GM12872 (cell line): ENCODE measurements around the gene GNB1L.

Experiments used
- CTCF ChIP-seq: IDR thresholded peaks from 3 replicates; pipeline ENCODE4 v1.5.1; 2011; ENCODE audit warnings: low read depth, mild to moderate bottlenecking, low read length, moderate library complexity; ENCODE audit not compliant: insufficient read depth

The GNB1L gene

DNA sequence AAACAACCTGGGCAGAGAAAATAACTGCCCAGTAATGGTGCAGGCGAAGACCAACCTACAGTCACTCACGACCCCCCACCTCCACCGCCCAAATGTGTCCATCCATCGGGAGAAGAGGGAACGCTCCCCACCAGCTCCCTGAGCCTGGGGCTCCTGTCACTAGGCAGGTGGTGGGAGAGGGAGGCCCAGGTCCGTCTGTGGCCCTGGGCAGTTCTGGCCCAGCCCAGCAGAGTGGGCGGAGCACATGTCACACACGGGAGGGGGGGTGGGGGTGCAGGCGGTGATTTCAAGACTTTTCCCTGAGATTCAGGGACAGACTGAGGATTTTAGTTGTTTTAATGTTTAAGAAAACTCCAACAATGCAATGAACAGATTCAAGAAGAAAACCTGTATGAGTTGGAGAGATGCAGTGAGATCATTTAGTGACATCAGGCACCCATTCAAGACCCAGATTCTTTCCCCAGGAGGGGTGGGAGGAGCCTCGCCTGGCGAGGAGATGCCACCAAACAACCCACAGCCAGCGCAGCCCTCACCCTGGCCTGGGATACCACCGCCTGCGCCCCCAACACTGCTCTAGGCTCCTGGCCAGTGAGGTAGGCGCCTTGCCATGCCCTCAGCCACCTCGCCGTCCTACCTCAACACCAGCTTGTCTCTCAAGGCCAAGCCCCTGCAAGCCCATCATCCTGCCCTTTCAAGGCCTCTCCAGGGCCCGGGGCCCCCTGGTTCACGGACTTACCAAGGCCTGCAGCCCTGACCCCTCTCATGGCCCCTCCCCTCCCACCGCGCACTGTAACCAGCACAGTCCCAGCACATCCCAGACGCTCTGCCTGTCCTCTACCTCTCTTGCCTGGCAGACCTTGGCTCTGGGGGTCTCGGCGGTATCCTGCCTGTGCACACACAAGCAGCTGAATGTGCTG is 57.3 kb downstream of the GNB1L start:
- TF ChIP-seq CTCF, result no peak

DNA sequence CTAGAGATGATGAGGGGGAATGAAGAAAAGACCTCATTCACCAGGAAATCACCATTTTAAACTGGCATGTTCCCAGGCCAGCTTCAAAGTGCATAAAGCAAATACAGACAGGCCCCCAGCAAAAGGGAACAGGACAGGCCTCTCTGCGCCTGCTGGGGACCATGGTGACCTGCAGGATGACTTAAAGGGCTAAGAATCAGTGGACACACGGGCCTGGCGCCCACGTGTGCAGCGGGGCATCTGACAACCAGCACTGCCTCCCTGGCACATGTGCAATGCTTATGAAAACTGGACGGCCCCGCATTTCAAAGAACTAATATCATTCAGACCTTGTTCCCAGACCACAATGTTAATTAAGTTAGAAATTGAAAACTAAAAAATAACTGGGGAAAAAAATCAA is 58.5 kb downstream of the GNB1L start:
- TF ChIP-seq CTCF, result no peak

- no peak for TF ChIP-seq CTCF
Observed at GRCh38 chr22:19795617-19796008, 59.1 kb downstream of the GNB1L start.

DNA sequence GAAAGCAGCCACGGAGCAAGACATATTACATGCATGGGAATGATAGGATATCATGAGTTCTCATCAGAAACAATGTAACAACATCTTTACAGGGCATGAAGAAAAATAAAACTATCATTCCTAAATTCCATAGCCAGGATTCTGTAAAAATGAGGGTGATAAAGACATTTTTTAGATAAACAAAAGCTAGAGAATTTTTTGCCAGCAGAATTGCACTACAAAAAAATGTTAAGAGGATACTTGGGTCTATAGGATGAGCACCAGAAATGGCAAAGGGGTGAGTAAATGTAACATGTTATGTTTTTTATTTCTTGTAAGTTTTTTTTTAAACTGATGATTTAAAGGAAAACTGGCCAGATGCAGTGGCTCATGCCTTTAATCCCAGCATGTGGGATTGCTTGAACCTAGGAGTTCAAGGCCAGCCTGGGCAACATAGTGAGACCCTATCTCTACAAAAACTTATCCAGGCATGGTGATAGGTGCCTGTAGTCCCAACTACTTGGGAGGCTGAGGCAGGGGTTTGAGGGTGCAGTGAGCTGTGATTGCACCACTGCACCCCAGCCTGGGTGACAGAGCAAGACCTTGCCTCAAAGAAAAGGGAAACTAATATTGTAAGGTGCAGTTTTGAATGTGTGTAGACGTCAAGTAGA is 60.9 kb downstream of the GNB1L start:
- no peak for TF ChIP-seq CTCF

DNA sequence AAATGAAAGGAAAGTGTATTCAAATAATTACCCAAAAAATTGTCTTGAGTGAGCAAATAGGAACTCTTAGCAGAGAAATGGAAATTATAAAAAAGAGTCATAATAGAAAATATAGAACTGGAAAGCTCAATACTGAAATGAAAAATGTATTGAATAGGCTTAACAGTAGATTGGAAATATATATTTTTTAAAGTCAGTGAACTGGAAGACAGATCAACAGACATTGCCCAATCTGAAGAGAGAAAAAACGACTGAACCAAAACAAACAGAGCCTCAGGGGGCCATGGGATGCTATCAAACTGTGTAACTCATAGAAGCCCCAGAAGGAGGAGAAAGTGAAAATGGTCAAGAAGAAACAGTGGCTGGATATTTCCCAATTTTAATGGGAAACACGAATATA is 61.5 kb downstream of the GNB1L start:
- no peak for TF ChIP-seq CTCF

DNA sequence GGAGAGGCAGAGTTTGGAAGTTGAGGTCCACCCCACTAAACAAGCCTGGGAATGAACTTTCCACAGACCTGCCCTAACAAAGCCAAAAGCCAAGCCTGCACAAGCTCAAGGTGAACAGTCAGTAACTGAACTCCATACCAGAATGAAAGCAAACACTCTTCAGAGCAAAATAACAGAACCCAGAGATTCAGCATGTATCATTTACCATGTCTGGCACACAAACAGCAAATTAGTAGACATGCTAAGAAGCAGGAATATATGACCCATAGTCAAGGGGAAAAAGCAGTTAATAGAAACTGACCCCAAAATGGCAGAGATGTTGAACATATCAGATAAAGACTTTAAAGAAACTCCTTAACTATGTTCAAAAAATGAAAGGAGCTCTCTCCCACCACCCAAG is 62.8 kb downstream of the GNB1L start:
- TF ChIP-seq CTCF, result no peak

DNA sequence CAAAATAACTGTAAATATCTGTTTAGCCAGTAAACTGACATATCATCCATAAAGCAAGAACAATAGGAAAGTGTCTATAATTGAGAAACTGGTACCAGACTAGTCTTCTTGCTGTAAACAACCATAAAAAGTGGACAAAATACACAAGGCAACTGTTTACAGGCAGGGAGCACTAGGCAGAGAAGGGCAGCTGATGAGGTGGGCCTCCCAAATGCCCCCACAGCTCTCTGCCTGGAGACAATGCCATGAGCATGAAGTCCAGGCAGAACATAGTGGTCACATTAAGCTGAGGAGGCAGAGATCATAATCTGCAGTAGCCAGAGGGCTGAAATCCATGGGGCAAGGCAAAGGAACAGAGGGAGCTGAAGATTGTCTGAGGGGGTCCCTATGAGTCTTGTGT is 63.4 kb downstream of the GNB1L start:
- TF ChIP-seq CTCF, result no peak
